ENCODE results near the gene FRMPD1.

FRMPD1 gene

GRCh38 chr9:37787059-37787458 is 136.3 kb downstream of the FRMPD1 start:
- TF ChIP-seq ZBTB7A (IDR thresholded peaks at IDR 0.05; ENCODE audit: low read depth) (no peak), FOXM1 (IDR thresholded peaks at IDR 0.05; ENCODE audit: borderline replicate concordance, low read depth) (no peak), CEBPB (IDR thresholded peaks at IDR 0.05) (no peak), TAF1 (IDR thresholded peaks at IDR 0.05; ENCODE audit: low read depth) (no peak), CREB1 (IDR thresholded peaks at IDR 0.05; ENCODE audit: low read depth) (no peak), REST (IDR thresholded peaks at IDR 0.05; ENCODE audit: low read depth) (no peak), TEAD4 (IDR thresholded peaks at IDR 0.05) (no peak), EP300 (IDR thresholded peaks at IDR 0.05; ENCODE audit: borderline replicate concordance) (no peak), NFIC (IDR thresholded peaks at IDR 0.05) (no peak), YY1 (IDR thresholded peaks at IDR 0.05; ENCODE audit: low read depth) (no peak), EGR1 (IDR thresholded peaks at IDR 0.05) (no peak), RAD21 (IDR thresholded peaks at IDR 0.05; ENCODE audit: low read depth) (no peak), TCF12 (IDR thresholded peaks at IDR 0.05; ENCODE audit: low read depth) (no peak), MAX (IDR thresholded peaks at IDR 0.05) (no peak), USF1 (IDR thresholded peaks at IDR 0.05) (no peak)

- TF ChIP-seq NFIC (IDR thresholded peaks at IDR 0.05) = no peak
- no peak for TF ChIP-seq YY1 (IDR thresholded peaks at IDR 0.05; ENCODE audit: low read depth)
- no peak for TF ChIP-seq ZBTB7A (IDR thresholded peaks at IDR 0.05; ENCODE audit: low read depth)
- TF ChIP-seq TEAD4 (IDR thresholded peaks at IDR 0.05) = no peak
- no peak for TF ChIP-seq USF1 (IDR thresholded peaks at IDR 0.05)
- no peak for TF ChIP-seq RAD21 (IDR thresholded peaks at IDR 0.05; ENCODE audit: low read depth)
- no peak for TF ChIP-seq TCF12 (IDR thresholded peaks at IDR 0.05; ENCODE audit: low read depth)
- no peak for TF ChIP-seq REST (IDR thresholded peaks at IDR 0.05; ENCODE audit: low read depth)
Observed at GRCh38 chr9:37788332-37788731, 137.6 kb downstream of the FRMPD1 start.

- TF ChIP-seq CREB1 (IDR thresholded peaks at IDR 0.05; ENCODE audit: low read depth) (no peak), FOXM1 (IDR thresholded peaks at IDR 0.05; ENCODE audit: borderline replicate concordance, low read depth) (no peak), EGR1 (IDR thresholded peaks at IDR 0.05) (no peak), USF1 (IDR thresholded peaks at IDR 0.05) (no peak), MAX (IDR thresholded peaks at IDR 0.05) (no peak), TCF12 (IDR thresholded peaks at IDR 0.05; ENCODE audit: low read depth) (no peak), TEAD4 (IDR thresholded peaks at IDR 0.05) (no peak), REST (IDR thresholded peaks at IDR 0.05; ENCODE audit: low read depth) (no peak), TAF1 (IDR thresholded peaks at IDR 0.05; ENCODE audit: low read depth) (no peak), RAD21 (IDR thresholded peaks at IDR 0.05; ENCODE audit: low read depth) (no peak), ZBTB7A (IDR thresholded peaks at IDR 0.05; ENCODE audit: low read depth) (no peak), CEBPB (IDR thresholded peaks at IDR 0.05) (no peak), EP300 (IDR thresholded peaks at IDR 0.05; ENCODE audit: borderline replicate concordance) (no peak), YY1 (IDR thresholded peaks at IDR 0.05; ENCODE audit: low read depth) (no peak), NFIC (IDR thresholded peaks at IDR 0.05) (no peak)
Observed at GRCh38 chr9:37790096-37790495, 139.3 kb downstream of the FRMPD1 start.

GRCh38 chr9:37792122-37792521 is 141.4 kb downstream of the FRMPD1 start:
- TF ChIP-seq NFIC (IDR thresholded peaks at IDR 0.05) = no peak
- TF ChIP-seq MAX (IDR thresholded peaks at IDR 0.05) = no peak
- no peak for TF ChIP-seq EP300 (IDR thresholded peaks at IDR 0.05; ENCODE audit: borderline replicate concordance)
- no peak for TF ChIP-seq TEAD4 (IDR thresholded peaks at IDR 0.05)
- no peak for TF ChIP-seq TAF1 (IDR thresholded peaks at IDR 0.05; ENCODE audit: low read depth)
- TF ChIP-seq TCF12 (IDR thresholded peaks at IDR 0.05; ENCODE audit: low read depth) = no peak
- TF ChIP-seq REST (IDR thresholded peaks at IDR 0.05; ENCODE audit: low read depth) = no peak
- TF ChIP-seq EGR1 (IDR thresholded peaks at IDR 0.05) = no peak
- TF ChIP-seq RAD21 (IDR thresholded peaks at IDR 0.05; ENCODE audit: low read depth) = no peak
- no peak for TF ChIP-seq YY1 (IDR thresholded peaks at IDR 0.05; ENCODE audit: low read depth)
- TF ChIP-seq ZBTB7A (IDR thresholded peaks at IDR 0.05; ENCODE audit: low read depth) = no peak
- TF ChIP-seq CEBPB (IDR thresholded peaks at IDR 0.05) = no peak
- no peak for TF ChIP-seq CREB1 (IDR thresholded peaks at IDR 0.05; ENCODE audit: low read depth)
- TF ChIP-seq USF1 (IDR thresholded peaks at IDR 0.05) = no peak
- TF ChIP-seq FOXM1 (IDR thresholded peaks at IDR 0.05; ENCODE audit: borderline replicate concordance, low read depth) = no peak
